GM18526 (cell line): Measurements from ENCODE around the gene EFEMP2.

ENCODE experiments used
- POLR2A ChIP-seq: IDR thresholded peaks from 3 replicates; pipeline ENCODE4 v1.6.1; 2011; ENCODE audit not compliant: insufficient read length; ENCODE audit errors: extremely low read depth

The EFEMP2 gene

DNA sequence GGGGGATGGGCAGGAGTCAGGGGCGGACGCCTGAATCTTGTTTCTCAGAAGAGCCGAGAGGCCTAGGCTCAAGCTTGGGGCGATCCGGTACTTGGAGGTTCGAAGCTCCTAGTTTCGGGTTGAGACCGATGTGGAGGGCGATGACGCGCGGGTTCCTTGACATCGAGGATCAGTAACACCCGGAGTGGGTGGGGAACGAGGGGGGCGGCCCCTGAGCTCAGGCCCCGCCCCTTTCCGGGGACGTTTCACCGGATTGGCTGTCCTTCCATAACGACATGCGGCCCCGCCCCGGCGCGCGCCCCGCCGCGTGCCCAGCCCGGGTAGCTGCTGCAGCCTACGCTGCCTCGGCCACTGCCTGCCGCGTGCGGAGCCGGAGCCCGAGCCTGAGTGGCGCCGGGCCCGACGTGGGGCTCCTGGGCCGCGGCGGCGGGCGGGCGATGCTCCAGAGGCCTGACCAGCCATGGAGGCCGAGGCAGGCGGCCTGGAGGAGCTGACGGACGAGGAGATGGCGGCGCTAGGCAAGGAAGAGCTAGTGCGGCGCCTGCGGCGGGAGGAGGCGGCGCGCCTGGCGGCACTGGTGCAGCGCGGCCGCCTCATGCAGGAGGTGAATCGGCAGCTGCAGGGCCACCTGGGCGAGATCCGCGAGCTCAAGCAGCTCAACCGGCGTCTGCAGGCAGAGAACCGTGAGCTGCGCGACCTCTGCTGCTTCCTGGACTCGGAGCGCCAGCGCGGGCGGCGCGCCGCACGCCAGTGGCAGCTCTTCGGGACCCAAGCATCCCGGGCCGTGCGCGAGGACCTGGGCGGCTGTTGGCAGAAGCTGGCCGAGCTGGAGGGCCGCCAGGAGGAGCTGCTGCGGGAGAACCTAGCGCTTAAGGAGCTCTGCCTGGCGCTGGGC lies 18.0 kb upstream of the EFEMP2 start, which contains the start of gene CCDC85B:
Gene CCDC85B, plus strand, starts transcription at position 350 of the 895 bp plus-strand sequence. Its CDS starts 111 bp downstream, at position 461.
- peak; percentile 99 for TF ChIP-seq POLR2A

DNA sequence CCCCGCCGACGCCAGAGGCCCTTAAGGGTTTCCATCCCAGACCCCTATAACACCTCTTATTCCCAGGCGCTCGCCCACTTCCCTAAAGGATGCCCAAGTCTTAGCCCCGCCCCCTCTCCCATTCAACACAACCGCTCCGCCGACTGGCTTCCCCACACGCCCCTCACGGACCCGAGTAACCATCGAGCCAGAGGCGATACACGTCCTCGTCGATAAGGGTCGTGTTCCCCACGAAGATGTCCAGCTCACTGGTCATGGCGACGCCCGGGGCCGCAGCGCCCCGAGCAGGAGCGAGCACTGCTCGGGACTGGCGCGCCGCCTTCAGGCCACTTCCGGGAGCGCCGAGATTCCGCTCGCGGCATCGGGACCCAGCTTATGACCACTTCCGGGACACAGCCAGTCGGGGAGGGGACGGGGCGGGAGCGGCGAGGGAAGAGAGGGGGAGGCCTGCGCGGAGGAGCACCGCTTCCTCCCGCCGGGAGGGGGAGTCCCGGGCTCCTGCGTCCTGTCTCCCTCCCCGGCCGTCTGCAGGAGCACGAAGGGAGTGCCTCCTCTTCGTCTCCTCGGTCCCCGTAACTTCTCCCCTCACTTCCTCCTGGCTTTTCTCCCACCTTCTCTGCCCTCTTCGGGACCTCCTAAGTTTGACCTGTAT lies 15.7 kb upstream of the EFEMP2 start, which contains the start of gene FIBP:
Gene FIBP, minus strand, starts transcription at position 309 of the 652 bp plus-strand sequence. Its CDS starts 53 bp downstream, at position 256.
- peak; percentile 93 for TF ChIP-seq POLR2A

DNA sequence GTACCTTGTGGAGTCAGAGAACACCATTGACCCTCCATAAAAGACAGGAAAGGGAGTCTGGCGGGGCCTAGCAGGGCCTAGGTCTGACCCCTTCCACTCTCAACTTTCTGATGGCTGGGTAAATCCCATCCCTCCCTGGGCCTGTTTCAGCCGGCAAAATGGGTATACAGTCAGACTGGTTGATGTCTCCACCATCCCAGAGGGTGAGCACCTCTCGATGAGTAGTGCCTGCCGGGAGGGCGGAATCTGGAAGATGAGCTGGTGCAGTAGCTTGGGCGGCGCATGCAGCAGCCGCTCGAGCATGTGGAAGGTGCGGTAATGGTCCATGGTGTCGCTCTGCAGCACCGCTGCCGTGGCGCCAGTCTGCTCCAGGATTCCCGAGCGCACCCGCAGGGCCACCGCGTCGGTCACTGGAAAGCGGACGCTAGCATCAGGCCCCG lies 15.1 kb upstream of the EFEMP2 start:
- TF ChIP-seq POLR2A: no peak

DNA sequence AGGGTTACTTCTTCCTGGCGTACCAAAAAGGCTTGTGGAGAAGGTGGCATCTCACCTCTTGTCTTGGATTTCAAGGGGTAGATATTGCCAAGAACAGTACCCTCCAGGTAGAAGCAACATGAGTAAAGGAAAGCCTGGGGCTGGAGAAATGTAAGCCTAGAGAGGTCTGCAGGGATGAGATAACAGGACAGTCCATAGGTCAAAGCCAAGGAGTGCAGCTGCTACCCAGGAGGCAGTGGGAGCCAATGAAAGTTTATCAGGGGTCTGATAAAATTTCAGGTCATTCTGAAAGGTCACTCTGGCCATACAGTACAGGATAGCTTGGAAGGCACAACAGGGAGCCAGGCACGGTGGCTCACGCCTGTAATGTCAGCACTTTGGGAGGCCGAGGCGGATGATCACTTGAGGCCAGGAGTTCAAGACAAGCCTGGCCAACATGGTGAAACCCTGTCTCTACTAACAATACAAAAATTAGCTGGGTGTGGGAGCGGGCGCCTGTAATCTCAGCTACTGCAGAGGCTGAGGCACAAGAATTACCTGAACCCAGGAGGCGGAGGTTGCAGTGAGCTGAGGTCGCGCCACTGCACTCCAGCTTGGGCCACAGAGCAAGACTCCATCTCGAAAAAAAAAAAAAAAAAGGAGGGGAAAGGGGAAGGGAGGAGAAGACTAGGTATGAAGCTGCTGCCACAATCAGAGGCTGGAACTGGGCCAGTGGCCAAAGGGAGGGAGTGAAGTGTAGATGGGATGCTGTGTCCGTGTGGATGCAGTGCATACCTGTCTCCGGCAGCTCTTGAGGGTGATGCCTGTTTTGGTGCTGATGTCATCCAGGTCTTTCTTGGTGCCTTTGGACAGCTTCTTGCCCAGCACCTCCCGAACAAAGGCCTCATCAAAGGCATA lies 14.5 kb upstream of the EFEMP2 start:
- no peak for TF ChIP-seq POLR2A

DNA sequence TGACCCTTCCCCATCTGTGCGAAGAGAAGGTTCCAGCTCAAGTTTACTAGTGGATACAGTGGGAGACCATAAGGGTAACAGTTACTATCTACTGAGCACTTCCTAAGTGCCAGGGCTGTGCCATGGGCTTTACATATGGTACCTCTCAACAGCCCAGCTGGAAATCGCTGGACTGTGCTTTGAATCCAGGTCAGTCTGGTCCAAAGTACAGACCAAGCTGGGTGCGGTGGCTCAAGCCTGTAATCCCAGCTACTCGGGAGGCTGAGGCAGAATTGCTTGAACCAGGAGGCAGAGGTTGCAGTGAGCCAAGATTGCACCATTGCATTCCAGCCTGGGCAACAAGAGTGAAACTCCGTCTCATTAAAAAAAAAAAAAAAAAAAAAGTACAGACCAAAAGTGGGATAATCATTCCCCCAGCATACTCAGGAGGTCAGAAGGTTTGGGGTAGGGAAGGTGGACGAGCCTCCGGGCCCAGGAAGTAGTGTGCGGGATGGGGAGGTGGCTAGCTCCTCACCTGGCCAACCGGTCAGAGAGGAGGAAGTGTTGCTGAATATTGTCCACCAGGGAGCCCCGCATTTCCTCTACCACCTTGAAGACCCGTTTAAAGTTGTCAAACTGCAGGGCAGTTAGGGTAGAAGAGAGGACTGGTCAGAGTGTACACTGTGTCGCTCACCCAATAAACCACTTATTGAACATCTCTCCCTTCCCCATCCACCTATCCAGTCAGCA lies 13.4 kb upstream of the EFEMP2 start:
- TF ChIP-seq POLR2A: no peak

DNA sequence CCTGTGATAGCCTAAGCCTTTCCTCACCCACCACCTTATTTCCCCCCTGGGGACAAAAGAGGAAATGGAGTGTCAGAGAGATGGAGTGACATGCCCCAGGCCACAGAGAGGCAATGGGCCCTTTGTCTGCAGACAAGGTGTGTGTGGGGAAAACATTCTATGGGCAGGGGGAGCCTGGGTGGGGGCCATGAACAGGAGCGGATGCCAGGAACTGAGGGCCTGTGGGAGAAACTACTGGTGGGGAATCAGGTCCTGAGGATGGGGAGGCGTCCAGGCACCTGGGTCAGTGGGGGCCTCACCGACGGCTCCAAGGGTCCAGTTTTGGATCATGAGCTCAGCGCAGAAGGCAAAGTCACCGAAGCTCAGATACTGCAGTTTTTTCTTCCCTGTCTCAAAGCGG lies 12.6 kb upstream of the EFEMP2 start:
- no peak for TF ChIP-seq POLR2A

DNA sequence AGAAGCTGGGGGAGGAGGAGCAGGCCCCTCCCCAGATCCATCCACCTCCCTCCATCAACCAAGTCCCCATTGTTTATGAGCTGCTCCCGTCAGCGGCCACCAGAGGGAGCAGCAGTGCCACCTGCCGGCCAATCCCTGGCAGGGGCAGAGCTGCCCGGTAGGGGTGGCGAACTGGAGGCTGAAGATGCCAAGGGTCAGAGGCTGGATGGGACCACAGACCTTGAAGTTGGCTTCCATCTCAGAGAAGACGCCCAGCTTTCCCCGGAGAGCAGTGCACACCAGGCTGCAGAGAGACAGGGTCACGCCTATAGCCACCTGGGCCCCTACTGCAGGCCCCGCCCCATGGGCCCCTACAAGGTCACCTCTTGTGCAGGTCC lies 12.1 kb upstream of the EFEMP2 start:
- no peak for TF ChIP-seq POLR2A

DNA sequence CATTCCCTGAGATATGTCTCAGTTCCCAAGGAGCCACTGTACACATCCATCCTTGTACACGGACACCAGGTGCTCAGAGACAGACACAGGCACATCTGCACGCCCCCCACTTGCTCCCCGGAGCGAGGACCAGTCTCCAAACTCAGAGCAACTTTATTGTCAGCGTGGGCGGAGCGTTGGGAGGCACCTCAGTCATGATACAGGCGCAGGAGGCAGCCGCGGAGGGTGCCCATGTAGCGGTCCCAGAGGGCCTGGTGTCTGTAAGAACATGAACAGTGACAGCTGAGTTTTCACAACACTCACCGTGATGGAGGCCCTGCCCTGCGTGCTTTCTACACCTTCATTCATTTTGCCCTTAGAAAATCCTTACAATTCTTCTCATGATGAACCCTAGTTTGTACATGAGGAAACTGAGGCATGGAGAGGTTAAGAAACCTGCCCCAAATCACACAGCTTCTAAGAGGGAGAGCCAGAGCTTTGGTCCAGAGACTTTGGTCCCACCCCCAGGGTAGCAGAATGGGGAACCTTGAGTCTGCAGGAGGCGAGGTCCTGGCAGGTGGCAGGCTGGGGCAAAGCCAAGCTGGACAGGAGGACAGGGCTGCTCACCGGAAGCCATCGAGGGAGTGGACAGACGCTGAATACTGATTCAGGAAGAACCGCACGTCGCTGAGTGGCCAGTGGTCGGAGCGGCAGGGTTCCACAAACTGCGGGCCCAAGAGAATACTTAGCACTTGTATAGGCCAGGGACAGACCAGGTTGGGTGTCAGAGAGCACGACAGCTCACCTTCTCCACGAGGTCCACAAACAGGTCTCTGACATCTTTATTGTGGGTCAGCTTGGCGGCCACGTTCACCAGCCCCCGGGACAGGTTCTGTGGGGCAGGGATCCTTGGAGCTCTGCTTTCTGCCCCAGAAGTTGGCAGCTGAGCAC lies 11.5 kb upstream of the EFEMP2 start:
- no peak for TF ChIP-seq POLR2A

DNA sequence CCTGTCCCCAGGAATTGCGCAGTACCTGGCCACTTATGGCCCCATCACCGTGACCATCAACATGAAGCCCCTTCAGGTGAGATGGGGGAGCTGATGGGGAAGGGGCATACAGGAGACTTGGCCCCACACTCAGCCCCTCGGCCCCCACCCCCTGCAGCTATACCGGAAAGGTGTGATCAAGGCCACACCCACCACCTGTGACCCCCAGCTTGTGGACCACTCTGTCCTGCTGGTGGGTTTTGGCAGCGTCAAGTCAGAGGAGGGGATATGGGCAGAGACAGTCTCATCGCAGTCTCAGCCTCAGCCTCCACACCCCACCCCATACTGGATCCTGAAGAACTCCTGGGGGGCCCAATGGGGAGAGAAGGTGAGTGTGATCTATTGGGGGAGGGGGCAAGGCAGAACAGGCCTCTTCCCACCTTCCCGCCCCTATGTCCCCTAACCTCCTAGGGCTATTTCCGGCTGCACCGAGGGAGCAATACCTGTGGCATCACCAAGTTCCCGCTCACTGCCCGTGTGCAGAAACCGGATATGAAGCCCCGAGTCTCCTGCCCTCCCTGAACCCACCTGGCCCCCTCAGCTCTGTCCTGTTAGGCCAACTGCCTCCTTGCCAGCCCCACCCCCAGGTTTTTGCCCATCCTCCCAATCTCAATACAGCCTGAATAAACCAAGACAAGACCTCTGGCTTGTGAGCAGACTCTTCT lies 10.6 kb upstream of the EFEMP2 start:
- TF ChIP-seq POLR2A: no peak

DNA sequence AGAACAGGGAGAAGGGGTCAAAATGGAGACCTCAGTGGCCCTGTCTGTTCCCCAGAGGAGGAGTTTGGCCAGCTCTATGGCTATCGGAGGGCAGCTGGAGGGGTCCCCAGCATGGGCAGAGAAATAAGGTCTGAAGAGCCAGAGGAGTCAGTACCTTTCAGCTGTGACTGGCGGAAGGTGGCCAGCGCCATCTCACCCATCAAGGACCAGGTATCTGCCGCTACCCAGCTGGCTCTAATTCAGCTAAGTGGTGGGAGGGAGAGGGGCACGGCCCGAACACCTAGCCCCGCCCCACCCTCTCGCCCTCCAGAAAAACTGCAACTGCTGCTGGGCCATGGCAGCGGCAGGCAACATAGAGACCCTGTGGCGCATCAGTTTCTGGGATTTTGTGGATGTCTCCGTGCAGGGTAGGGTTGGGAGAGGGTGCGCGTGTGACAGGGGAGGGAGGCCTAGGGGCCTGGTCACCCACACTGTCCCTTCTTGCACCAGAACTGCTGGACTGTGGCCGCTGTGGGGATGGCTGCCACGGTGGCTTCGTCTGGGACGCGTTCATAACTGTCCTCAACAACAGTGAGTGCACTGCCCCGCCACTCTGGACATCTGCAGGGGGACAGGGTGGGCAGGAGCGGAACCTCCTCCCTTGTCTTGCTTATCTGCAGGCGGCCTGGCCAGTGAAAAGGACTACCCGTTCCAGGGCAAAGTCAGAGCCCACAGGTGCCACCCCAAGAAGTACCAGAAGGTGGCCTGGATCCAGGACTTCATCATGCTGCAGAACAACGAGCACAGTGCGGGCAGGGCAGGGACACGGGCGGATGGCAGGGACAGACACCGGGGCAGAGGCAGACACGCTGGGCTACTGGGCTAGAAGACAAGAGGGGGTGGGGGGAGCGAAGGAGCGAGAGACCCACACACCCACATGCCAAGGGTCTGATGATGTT lies 9.8 kb upstream of the EFEMP2 start:
- no peak for TF ChIP-seq POLR2A

DNA sequence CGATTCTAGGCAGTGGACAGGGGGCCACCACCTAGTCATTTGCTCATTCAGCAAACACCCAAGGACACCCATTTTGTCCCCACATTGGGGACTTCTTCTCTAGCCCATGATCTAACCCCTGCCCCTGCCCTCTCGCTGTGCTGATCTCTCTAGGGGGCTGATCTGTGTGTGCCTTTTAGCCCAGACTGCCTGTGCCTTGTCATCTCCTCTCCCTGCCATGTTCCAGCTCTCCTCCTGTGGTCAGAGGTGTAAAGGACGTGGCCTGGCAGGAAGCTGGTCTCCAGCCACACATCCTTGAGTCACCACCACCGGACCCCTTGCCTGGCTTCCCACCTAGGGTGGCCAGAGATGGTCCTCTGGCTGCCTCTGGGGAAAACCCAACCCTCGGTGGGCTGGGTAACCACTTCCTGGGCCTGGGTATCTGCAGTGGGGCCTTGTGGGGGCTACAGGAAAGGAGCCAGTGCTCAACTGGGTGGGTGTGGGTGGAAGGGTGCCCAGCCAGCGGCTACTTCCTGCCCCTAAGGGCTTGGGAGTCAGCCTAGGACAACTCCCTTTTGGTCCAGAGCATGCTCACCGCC lies 8.3 kb upstream of the EFEMP2 start:
- TF ChIP-seq POLR2A: no peak
